ENCODE data around the gene PLXNB1.
A peak's percentile ranks its signal among the peaks of the same experiment; 100 is the strongest.

The PLXNB1 gene

GRCh38 chr3:48414376-48415250 lies 15.3 kb downstream of the PLXNB1 start:
- Histone ChIP-seq H3K4me1 (ENCODE audit: insufficient read depth, low read length) (peaks cover 11% of the 10 kb centered on the region), H3K4me3 (ENCODE audit: low read depth in 1 of 2, low read length in 2 of 2) (no peak overlapping the region), H3K27me3 (ENCODE audit: control insufficient read depth in 1 of 2, insufficient read depth in 2 of 2, low read length in 2 of 2) (no peaks in the 10 kb centered on the region), H3K36me3 (ENCODE audit: insufficient read depth, low read length) (peaks cover 80% of the 10 kb centered on the region), H3K9ac (ENCODE audit: low read length) (no peak overlapping the region), H3K9me3 (ENCODE audit: low read length) (no peaks in the 10 kb centered on the region), H3K27ac (ENCODE audit: low read depth, low read length) (peak overlapping the region; percentile 15)

- no peaks in the 10 kb centered on the region for H3K27me3 ChIP-seq (ENCODE audit: control insufficient read depth in 1 of 2, insufficient read depth in 2 of 2, low read length in 2 of 2)
- H3K9me3 ChIP-seq (ENCODE audit: low read length), result no peaks in the 10 kb centered on the region
- H3K27ac ChIP-seq (ENCODE audit: low read depth, low read length), result no peak overlapping the region
- H3K4me1 ChIP-seq (ENCODE audit: insufficient read depth, low read length), result peaks cover 11% of the 10 kb centered on the region
- no peak overlapping the region for H3K9ac ChIP-seq (ENCODE audit: low read length)
- H3K4me3 ChIP-seq (ENCODE audit: low read depth in 1 of 2, low read length in 2 of 2), result no peak overlapping the region
- peaks cover 85% of the 10 kb centered on the region for H3K36me3 ChIP-seq (ENCODE audit: insufficient read depth, low read length)
Measured at GRCh38 chr3:48413611-48414010, 16.3 kb downstream of the PLXNB1 start.

- Histone ChIP-seq H3K36me3 (ENCODE audit: insufficient read depth, low read length) (peaks cover 90% of the 10 kb centered on the region), H3K9me3 (ENCODE audit: low read length) (no peaks in the 10 kb centered on the region), H3K27ac (ENCODE audit: low read depth, low read length) (peak overlapping the region; percentile 14), H3K9ac (ENCODE audit: low read length) (no peak overlapping the region), H3K4me1 (ENCODE audit: insufficient read depth, low read length) (peaks cover 11% of the 10 kb centered on the region), H3K4me3 (ENCODE audit: low read depth in 1 of 2, low read length in 2 of 2) (no peak overlapping the region), H3K27me3 (ENCODE audit: control insufficient read depth in 1 of 2, insufficient read depth in 2 of 2, low read length in 2 of 2) (no peaks in the 10 kb centered on the region)
Measured at GRCh38 chr3:48413086-48413485, 16.8 kb downstream of the PLXNB1 start.

DNA sequence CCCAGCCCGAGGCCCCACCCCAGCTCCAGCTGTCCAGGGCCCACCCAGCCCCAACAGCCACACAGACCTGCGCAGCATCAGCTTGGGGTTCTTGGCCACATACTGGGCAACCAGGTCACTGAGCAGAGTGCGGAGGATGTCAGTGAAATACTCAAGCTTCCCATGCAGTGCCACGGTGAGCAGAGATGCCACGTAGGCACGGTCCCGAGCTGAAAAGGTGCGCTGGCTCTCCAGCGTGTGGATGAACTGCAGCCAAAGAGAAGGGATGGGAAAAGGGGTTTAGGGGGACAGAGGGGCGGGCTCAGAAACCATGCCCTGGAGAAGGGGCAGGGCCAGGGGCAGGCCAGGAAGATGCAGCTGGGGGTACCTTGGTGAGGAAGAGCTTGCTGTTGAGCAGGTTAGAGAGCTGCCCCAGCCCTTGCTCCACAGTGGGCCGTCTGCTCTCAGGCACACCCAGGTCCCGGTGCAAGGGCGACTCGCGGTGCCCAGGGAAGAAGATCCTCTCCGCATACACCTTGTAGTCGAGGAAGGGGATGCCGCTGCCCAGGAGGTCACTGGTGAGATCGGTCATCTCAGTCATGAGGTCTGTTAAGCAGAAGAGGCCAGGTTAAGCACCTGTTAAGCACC lies 17.4 kb downstream of the PLXNB1 start:
- Histone ChIP-seq H3K27ac (ENCODE audit: low read depth, low read length) (peak overlapping the region; percentile 14), H3K27me3 (ENCODE audit: control insufficient read depth in 1 of 2, insufficient read depth in 2 of 2, low read length in 2 of 2) (no peaks in the 10 kb centered on the region), H3K4me3 (ENCODE audit: low read depth in 1 of 2, low read length in 2 of 2) (no peak overlapping the region), H3K9me3 (ENCODE audit: low read length) (no peaks in the 10 kb centered on the region), H3K9ac (ENCODE audit: low read length) (no peak overlapping the region), H3K36me3 (ENCODE audit: insufficient read depth, low read length) (peaks cover 92% of the 10 kb centered on the region), H3K4me1 (ENCODE audit: insufficient read depth, low read length) (peaks cover 11% of the 10 kb centered on the region)

- H3K9me3 ChIP-seq (ENCODE audit: low read length), result no peaks in the 10 kb centered on the region
- H3K36me3 ChIP-seq (ENCODE audit: insufficient read depth, low read length), result peaks cover 92% of the 10 kb centered on the region
- no peaks in the 10 kb centered on the region for H3K27me3 ChIP-seq (ENCODE audit: control insufficient read depth in 1 of 2, insufficient read depth in 2 of 2, low read length in 2 of 2)
- H3K4me3 ChIP-seq (ENCODE audit: low read depth in 1 of 2, low read length in 2 of 2), result no peak overlapping the region
- H3K4me1 ChIP-seq (ENCODE audit: insufficient read depth, low read length), result peaks cover 11% of the 10 kb centered on the region
- no peak overlapping the region for H3K9ac ChIP-seq (ENCODE audit: low read length)
- no peak overlapping the region for H3K27ac ChIP-seq (ENCODE audit: low read depth, low read length)
Measured at GRCh38 chr3:48411606-48412374, 18.1 kb downstream of the PLXNB1 start.

DNA sequence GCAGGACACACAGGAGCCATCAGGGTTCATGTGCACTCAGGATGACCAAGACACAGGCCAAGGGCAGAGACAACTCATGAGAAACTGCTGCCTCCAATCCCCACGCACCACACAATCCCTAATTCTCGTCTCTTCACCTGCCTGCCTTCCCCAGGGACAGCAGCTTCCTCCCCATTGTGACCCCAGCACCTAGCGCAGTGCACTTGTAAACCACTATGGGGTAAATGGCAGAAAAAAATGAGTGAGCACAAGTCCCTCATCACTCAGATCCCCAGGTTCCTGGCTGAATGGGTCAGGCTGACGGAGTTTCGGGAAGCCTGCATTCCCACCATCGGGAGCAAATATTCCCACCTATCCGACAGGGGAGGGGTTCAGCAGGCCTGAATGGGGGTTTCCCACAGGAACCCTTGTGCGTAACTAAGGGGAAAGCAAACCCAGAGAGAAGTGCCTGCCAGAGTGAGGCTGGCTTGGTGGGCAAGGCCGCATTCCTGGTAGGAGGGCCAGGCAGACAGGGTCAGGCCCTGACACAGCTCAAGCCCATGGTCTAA lies 18.8 kb downstream of the PLXNB1 start:
- H3K27me3 ChIP-seq (ENCODE audit: control insufficient read depth in 1 of 2, insufficient read depth in 2 of 2, low read length in 2 of 2), result no peaks in the 10 kb centered on the region
- H3K4me1 ChIP-seq (ENCODE audit: insufficient read depth, low read length), result peaks cover 11% of the 10 kb centered on the region
- no peak overlapping the region for H3K4me3 ChIP-seq (ENCODE audit: low read depth in 1 of 2, low read length in 2 of 2)
- peaks cover 96% of the 10 kb centered on the region for H3K36me3 ChIP-seq (ENCODE audit: insufficient read depth, low read length)
- no peak overlapping the region for H3K9ac ChIP-seq (ENCODE audit: low read length)
- no peak overlapping the region for H3K27ac ChIP-seq (ENCODE audit: low read depth, low read length)
- H3K9me3 ChIP-seq (ENCODE audit: low read length), result no peaks in the 10 kb centered on the region

- H3K27ac ChIP-seq (ENCODE audit: low read depth, low read length), result no peak overlapping the region
- H3K4me1 ChIP-seq (ENCODE audit: insufficient read depth, low read length), result peaks cover 11% of the 10 kb centered on the region
- H3K36me3 ChIP-seq (ENCODE audit: insufficient read depth, low read length), result peaks cover 96% of the 10 kb centered on the region
Measured at GRCh38 chr3:48410205-48411040, 19.5 kb downstream of the PLXNB1 start.

DNA sequence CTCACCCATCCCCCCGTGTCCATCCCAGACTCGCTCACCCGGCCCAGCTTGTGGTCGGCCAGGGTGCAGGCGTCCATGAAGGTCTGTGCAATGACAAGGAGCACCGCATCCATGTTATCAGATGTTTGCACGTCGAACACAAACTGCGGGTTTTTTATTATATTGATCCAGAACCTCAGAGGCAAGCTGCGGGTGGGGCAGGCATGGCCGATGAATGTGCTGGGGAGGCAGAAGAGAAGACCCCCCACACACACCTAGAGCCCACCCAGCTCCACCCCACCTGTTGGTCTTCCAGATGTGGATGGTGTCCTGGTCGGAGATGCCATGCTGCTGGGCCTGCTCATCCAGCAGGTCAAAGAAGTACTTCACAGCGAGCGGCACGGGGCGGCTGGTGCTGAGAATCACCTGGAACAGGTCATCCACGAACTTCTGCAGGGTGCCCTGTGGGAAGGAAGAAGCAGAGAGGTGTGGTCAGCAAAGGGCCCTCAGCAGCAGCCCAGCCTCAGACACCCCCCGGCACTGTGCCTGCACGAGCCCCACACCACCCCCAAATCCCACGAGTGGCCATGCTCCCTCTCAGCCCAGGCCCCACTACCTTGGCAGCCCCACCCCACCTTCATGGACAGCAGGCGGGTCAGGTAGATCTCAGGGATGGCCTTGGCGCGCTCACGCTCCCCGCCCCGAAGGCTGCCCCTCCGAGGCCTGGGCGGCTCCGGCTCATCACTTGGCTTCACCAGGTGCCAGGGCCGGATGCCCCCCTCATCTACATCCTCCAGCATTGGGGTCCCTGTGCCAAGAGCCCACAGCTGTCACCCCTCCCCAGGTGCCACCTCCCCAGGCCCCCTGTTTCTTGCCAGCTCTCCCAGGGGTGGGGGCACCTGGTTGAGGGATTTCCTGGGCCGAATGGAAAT lies 20.3 kb downstream of the PLXNB1 start:
- Histone ChIP-seq H3K9ac (ENCODE audit: low read length) (no peak overlapping the region), H3K27ac (ENCODE audit: low read depth, low read length) (no peak overlapping the region), H3K4me3 (ENCODE audit: low read depth in 1 of 2, low read length in 2 of 2) (no peak overlapping the region), H3K9me3 (ENCODE audit: low read length) (no peaks in the 10 kb centered on the region), H3K27me3 (ENCODE audit: control insufficient read depth in 1 of 2, insufficient read depth in 2 of 2, low read length in 2 of 2) (no peaks in the 10 kb centered on the region), H3K4me1 (ENCODE audit: insufficient read depth, low read length) (peaks cover 8% of the 10 kb centered on the region), H3K36me3 (ENCODE audit: insufficient read depth, low read length) (peaks cover 96% of the 10 kb centered on the region)

More at GRCh38 chr3:48410205-48411040, 19.5 kb downstream of the PLXNB1 start:
- Histone ChIP-seq H3K9ac (ENCODE audit: low read length) (no peak overlapping the region), H3K9me3 (ENCODE audit: low read length) (no peaks in the 10 kb centered on the region), H3K27me3 (ENCODE audit: control insufficient read depth in 1 of 2, insufficient read depth in 2 of 2, low read length in 2 of 2) (no peaks in the 10 kb centered on the region), H3K4me3 (ENCODE audit: low read depth in 1 of 2, low read length in 2 of 2) (no peak overlapping the region)

GRCh38 chr3:48408823-48409281 lies 21.0 kb downstream of the PLXNB1 start:
- H3K27ac ChIP-seq (ENCODE audit: low read depth, low read length), result no peak overlapping the region
- no peak overlapping the region for H3K9ac ChIP-seq (ENCODE audit: low read length)
- H3K9me3 ChIP-seq (ENCODE audit: low read length), result no peaks in the 10 kb centered on the region
- H3K4me3 ChIP-seq (ENCODE audit: low read depth in 1 of 2, low read length in 2 of 2), result no peak overlapping the region
- H3K4me1 ChIP-seq (ENCODE audit: insufficient read depth, low read length), result peaks cover 1% of the 10 kb centered on the region
- peaks cover 96% of the 10 kb centered on the region for H3K36me3 ChIP-seq (ENCODE audit: insufficient read depth, low read length)
- H3K27me3 ChIP-seq (ENCODE audit: control insufficient read depth in 1 of 2, insufficient read depth in 2 of 2, low read length in 2 of 2), result no peaks in the 10 kb centered on the region

- no peak overlapping the region for H3K4me3 ChIP-seq (ENCODE audit: low read depth in 1 of 2, low read length in 2 of 2)
- no peaks in the 10 kb centered on the region for H3K9me3 ChIP-seq (ENCODE audit: low read length)
- H3K36me3 ChIP-seq (ENCODE audit: insufficient read depth, low read length), result peaks cover 89% of the 10 kb centered on the region
- no peak overlapping the region for H3K9ac ChIP-seq (ENCODE audit: low read length)
- no peak overlapping the region for H3K27ac ChIP-seq (ENCODE audit: low read depth, low read length)
- peaks cover 5% of the 10 kb centered on the region for H3K4me1 ChIP-seq (ENCODE audit: insufficient read depth, low read length)
- no peaks in the 10 kb centered on the region for H3K27me3 ChIP-seq (ENCODE audit: control insufficient read depth in 1 of 2, insufficient read depth in 2 of 2, low read length in 2 of 2)
Measured at GRCh38 chr3:48407542-48408099, 22.3 kb downstream of the PLXNB1 start.
